WTC11 (cell line): ENCODE data around the gene ADGRG7. TPM values are rescaled to one million over a fixed set of nuclear protein-coding genes. Genes with fewer than 3 reads are reported as not detected.

Source experiments
- ATAC-seq: fragments of 200-7000 bp; cut with Tn5 transposase; 2 replicates; pipeline ENCODE4 v1.10.0; 2021; ENCODE audit warnings: mild to moderate bottlenecking, moderate library complexity
- CTCF ChIA-PET: fragments of 300-600 bp; sonication (Branson Sonifier 250); formaldehyde crosslinking; loops from one replicate; lab custom pipeline; 2021; ENCODE audit warnings: antibody characterized with exemption; lab: Charles Lee
- POLR2A ChIA-PET: fragments of 350-600 bp; sonication (Branson Sonifier 250); formaldehyde crosslinking; loops from one replicate; lab custom pipeline; 2021; ENCODE audit warnings: antibody characterized with exemption; lab: Charles Lee
- DNase-seq: peaks from one replicate; pipeline ENCODE4 v3.0.0; 2021; ENCODE audit warnings: low spot score
- H3K27ac Mint-ChIP-seq: 2 replicates; pipeline ENCODE4 v1.8.0; 2021; ENCODE audit warnings: mixed read lengths
- H3K27me3 Mint-ChIP-seq: 2 replicates; pipeline ENCODE4 v1.8.0; 2021; ENCODE audit warnings: low read depth, mild to moderate bottlenecking, moderate library complexity, mixed read lengths
- H3K36me3 Mint-ChIP-seq: 2 replicates; pipeline ENCODE4 v1.8.0; 2021; ENCODE audit warnings: mixed read lengths
- H3K4me1 Mint-ChIP-seq: 2 replicates; pipeline ENCODE4 v1.8.0; 2022; ENCODE audit warnings: mixed read lengths
- H3K4me3 Mint-ChIP-seq: 2 replicates; pipeline ENCODE4 v1.8.0; 2021; ENCODE audit warnings: mild to moderate bottlenecking, moderate library complexity, mixed read lengths
- H3K9me3 Mint-ChIP-seq: 2 replicates; pipeline ENCODE4 v1.8.0; 2021; ENCODE audit warnings: mixed read lengths
- ARID4B ChIP-seq: sonication (generic); formaldehyde crosslinking; IDR thresholded peaks from 2 replicates; pipeline ENCODE4 v1.8.0; 2023; ENCODE audit warnings: missing genetic modification reagents, mild to moderate bottlenecking, borderline replicate concordance
- ATF1 ChIP-seq: sonication (generic); formaldehyde crosslinking; IDR thresholded peaks from 2 replicates; pipeline ENCODE4 v1.8.1; 2023; ENCODE audit warnings: mild to moderate bottlenecking, moderate library complexity, missing genetic modification reagents
- CDX4 ChIP-seq: fragments of 250-450 bp; sonication (Bioruptor Pico); IDR thresholded peaks from 2 replicates; pipeline ENCODE4 v1.9.0; 2021; ENCODE audit warnings: moderate library complexity, mild to moderate bottlenecking, inconsistent platforms, borderline replicate concordance
- CREB1 ChIP-seq: sonication (generic); formaldehyde crosslinking; IDR thresholded peaks from 2 replicates; pipeline ENCODE4 v1.8.0; 2023; ENCODE audit warnings: mild to moderate bottlenecking, missing genetic modification reagents
- CTCF ChIP-seq: fragments of 200-600 bp; IDR thresholded peaks from 2 replicates; pipeline ENCODE4 v1.8.0; 2022; ENCODE audit warnings: antibody characterized with exemption
- ELF4 ChIP-seq: sonication (generic); formaldehyde crosslinking; IDR thresholded peaks from 2 replicates; pipeline ENCODE4 v1.8.1; 2022; ENCODE audit warnings: low read depth, mild to moderate bottlenecking, moderate library complexity, missing genetic modification reagents
- FOXJ3 ChIP-seq: sonication (generic); formaldehyde crosslinking; IDR thresholded peaks from 2 replicates; pipeline ENCODE4 v1.9.0; 2021; ENCODE audit warnings: missing genetic modification reagents, mild to moderate bottlenecking, borderline replicate concordance
- FOXK1 ChIP-seq: sonication (generic); formaldehyde crosslinking; IDR thresholded peaks from 2 replicates; pipeline ENCODE4 v1.8.0; 2022; ENCODE audit warnings: mild to moderate bottlenecking, moderate library complexity, missing genetic modification reagents
- FOXP1 ChIP-seq: sonication (generic); formaldehyde crosslinking; IDR thresholded peaks from 2 replicates; pipeline ENCODE4 v1.8.0; 2022; ENCODE audit warnings: missing genetic modification reagents, mild to moderate bottlenecking, moderate library complexity, borderline replicate concordance
- HMGA2 ChIP-seq: fragments of 250-450 bp; sonication (Bioruptor Pico); IDR thresholded peaks from 2 replicates; pipeline ENCODE4 v1.4.0; 2021; ENCODE audit warnings: mild to moderate bottlenecking, moderate library complexity
- KAT7 ChIP-seq: sonication (generic); formaldehyde crosslinking; IDR thresholded peaks from 2 replicates; pipeline ENCODE4 v1.8.1; 2023; ENCODE audit warnings: missing genetic modification reagents, mild to moderate bottlenecking, borderline replicate concordance
- MAX ChIP-seq: sonication (generic); formaldehyde crosslinking; IDR thresholded peaks from 2 replicates; pipeline ENCODE4 v1.8.0; 2022; ENCODE audit warnings: mild to moderate bottlenecking, missing genetic modification reagents
- MLX ChIP-seq: sonication (generic); formaldehyde crosslinking; IDR thresholded peaks from 2 replicates; pipeline ENCODE4 v1.8.1; 2023; ENCODE audit warnings: mild to moderate bottlenecking, missing genetic modification reagents, moderate library complexity
- NFYB ChIP-seq: sonication (generic); formaldehyde crosslinking; conservative IDR thresholded peaks from 2 replicates; pipeline ENCODE4 v1.8.0; 2022; ENCODE audit warnings: low read depth, missing genetic modification reagents
- SMAD3 ChIP-seq: sonication (generic); formaldehyde crosslinking; IDR thresholded peaks from 2 replicates; pipeline ENCODE4 v1.8.0; 2022; ENCODE audit warnings: missing genetic modification reagents, mild to moderate bottlenecking, borderline replicate concordance
- TP53 ChIP-seq: sonication (generic); formaldehyde crosslinking; IDR thresholded peaks from 2 replicates; pipeline ENCODE4 v1.8.1; 2023; ENCODE audit warnings: mild to moderate bottlenecking, missing genetic modification reagents
- ZMAT4 ChIP-seq: fragments of 250-450 bp; sonication (Bioruptor Pico); IDR thresholded peaks from 2 replicates; pipeline ENCODE4 v1.9.0; 2021; ENCODE audit warnings: mild to moderate bottlenecking
- ZNF232 ChIP-seq: sonication (generic); formaldehyde crosslinking; IDR thresholded peaks from 2 replicates; pipeline ENCODE4 v1.8.0; 2022; ENCODE audit warnings: mild to moderate bottlenecking, missing genetic modification reagents
- ZNF317 ChIP-seq: sonication (generic); formaldehyde crosslinking; IDR thresholded peaks from 2 replicates; pipeline ENCODE4 v1.8.1; 2023; ENCODE audit warnings: low read depth, mild to moderate bottlenecking, moderate library complexity, missing genetic modification reagents, borderline replicate concordance
- ZNF512 ChIP-seq: sonication (generic); formaldehyde crosslinking; IDR thresholded peaks from 2 replicates; pipeline ENCODE4 v1.8.1; 2022; ENCODE audit warnings: missing genetic modification reagents, borderline replicate concordance
- ZNF532 ChIP-seq: fragments of 250-450 bp; sonication (Bioruptor Pico); IDR thresholded peaks from 2 replicates; pipeline ENCODE4 v1.9.0; 2021; ENCODE audit warnings: mild to moderate bottlenecking, borderline replicate concordance
- total RNA-seq: library from RNA; stranded (reverse); gene quantifications from 3 replicates; pipeline ENCODE4 v1.2.3, GENCODE V29; 2021

ADGRG7 gene
- total RNA-seq, 1 experiment from 2014 or later, result not detected

GRCh38 chr3:100609963-100610362 is 562 bp downstream of the ADGRG7 start (continued):
- TF ChIP-seq ARID4B (CRISPR knock-in tag) (no peak), HMGA2 (CRISPR knock-in tag) (no peak), ATF1 (CRISPR knock-in tag) (no peak), SMAD3 (no peak), ZNF512 (CRISPR knock-in tag) (no peak), FOXJ3 (CRISPR knock-in tag) (no peak), KAT7 (CRISPR knock-in tag) (no peak), MAX (CRISPR knock-in tag) (no peak), CDX4 (CRISPR knock-in tag) (no peak)
- TF ChIP-seq, all 79 proteins: peak for 0

GRCh38 chr3:100611221-100611620 is 1.8 kb downstream of the ADGRG7 start:
- Mint-ChIP-seq H3K4me3 (no peak overlapping the region), H3K27ac (no peak overlapping the region), H3K36me3 (no peaks in the 10 kb centered on the region), H3K27me3 (no peaks in the 10 kb centered on the region), H3K4me1 (peaks cover 5% of the 10 kb centered on the region), H3K9me3 (no peaks in the 10 kb centered on the region)
- no peak for ATAC-seq
- ChIA-PET POLR2A (no interaction called here), CTCF (interaction anchor here (2.2 kb wide), 1 partner anchor 148 kb away, joined by 8 read pairs; no protein-coding TSS in a partner anchor)
- no peak for DNase-seq
- TF ChIP-seq NFYB (CRISPR knock-in tag), result no peak
- no peak for TF ChIP-seq CREB1 (CRISPR knock-in tag)
- no peak for TF ChIP-seq ZNF232 (CRISPR knock-in tag)
- no peak for TF ChIP-seq ZNF532 (CRISPR knock-in tag)
- no peak for TF ChIP-seq ELF4
- no peak for TF ChIP-seq TP53 (CRISPR knock-in tag)
- TF ChIP-seq FOXP1 (CRISPR knock-in tag), result no peak
- TF ChIP-seq CTCF, result no peak
- no peak for TF ChIP-seq FOXK1 (CRISPR knock-in tag)
- no peak for TF ChIP-seq CDX4 (CRISPR knock-in tag)
- TF ChIP-seq ZMAT4 (CRISPR knock-in tag), result no peak
- no peak for TF ChIP-seq ZNF317 (CRISPR knock-in tag)
- TF ChIP-seq MLX (CRISPR knock-in tag), result no peak
